OCI-LY1 (cell line): Measurements from ENCODE around the gene CASKIN2.

Experiments used
- CTCF ChIP-seq: fragments of 200-600 bp; sonication (generic), shearing (Covaris generic); IDR thresholded peaks from 2 replicates; pipeline ENCODE4 v1.5.1; 2017; ENCODE audit warnings: mild to moderate bottlenecking, antibody characterized with exemption, low read length, moderate library complexity, mixed read lengths
- EZH2 ChIP-seq: fragments of 200-600 bp; sonication (generic), shearing (Covaris generic); IDR thresholded peaks from 2 replicates; pipeline ENCODE4 v1.8.0; 2017; ENCODE audit warnings: borderline replicate concordance, mixed run types, mild to moderate bottlenecking, antibody characterized with exemption, low read length, moderate library complexity, mixed read lengths

- no peak for TF ChIP-seq CTCF
- no peak for TF ChIP-seq EZH2
These were observed 48.9 kb upstream of the CASKIN2 start for GRCh38 chr17:75564195-75564594.
